ENCODE results near the gene NAV2. TPM values are rescaled to one million over a fixed set of nuclear protein-coding genes. Genes with fewer than 3 reads are reported as not detected.

Gene NAV2
- total RNA-seq, 1 experiment from 2014 or later = 2.1 TPM

DNA sequence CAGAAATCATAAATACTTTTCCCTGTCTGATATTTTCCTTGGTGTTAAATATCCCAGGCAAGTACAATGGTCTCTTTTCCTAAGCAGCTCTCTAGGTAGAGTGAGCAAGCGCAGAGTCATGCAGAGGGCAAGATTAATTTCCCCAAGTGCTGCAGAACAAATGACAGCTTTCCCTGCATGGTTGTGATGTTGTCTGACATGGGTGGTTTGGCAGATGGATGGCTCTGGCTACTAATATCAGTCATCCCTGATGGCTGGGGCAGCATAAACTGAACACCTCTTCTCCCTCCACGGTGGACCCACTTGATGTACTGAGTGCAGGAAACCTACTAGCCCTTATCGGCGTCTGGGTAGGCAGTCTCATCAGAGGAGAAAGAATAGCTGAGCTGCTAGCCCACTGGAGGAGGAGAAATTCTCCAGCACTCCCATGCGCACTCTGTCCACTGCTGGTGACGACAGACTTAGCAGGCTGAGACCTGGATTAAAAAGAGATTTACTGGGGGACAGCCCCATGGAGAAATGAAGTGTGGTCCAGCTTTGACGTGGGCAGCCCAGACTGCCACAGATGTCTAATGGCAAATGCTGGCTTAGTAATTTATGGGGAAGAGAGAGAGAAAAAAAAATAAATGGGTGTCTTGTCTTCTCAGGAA lies 244.8 kb downstream of the NAV2 start:
- no peak for ATAC-seq
- Histone ChIP-seq H3K4me1 (ENCODE audit: control insufficient read depth in 1 of 2, insufficient read depth in 2 of 2, low read length in 2 of 2) (no peaks in the 10 kb centered on the region; a peak in 1 of 4 replicates), H3K9me2 (ENCODE audit: insufficient read depth) (no peaks in the 10 kb centered on the region), H2AFZ (ENCODE audit: low read depth, low read length, poor library complexity, severe bottlenecking) (no peak overlapping the region), H3K4me3 (replicated peaks in 1 of 2; ENCODE audit: low read depth in 1 of 2, low read length in 2 of 2) (no peak overlapping the region), H3K9me3 (ENCODE audit: control insufficient read depth in 1 of 2, insufficient read depth in 1 of 2, low read depth in 1 of 2, low read length in 2 of 2) (no peaks in the 10 kb centered on the region), H3K79me2 (ENCODE audit: insufficient read depth, low read length) (no peaks in the 10 kb centered on the region), H4K20me1 (ENCODE audit: insufficient read depth) (no peaks in the 10 kb centered on the region), H3K27me3 (ENCODE audit: insufficient read depth, low read length) (peaks cover 4% of the 10 kb centered on the region), H3K27ac (ENCODE audit: low read depth, low read length) (no peak overlapping the region), H3K4me2 (ENCODE audit: low read length) (no peak overlapping the region), H3K9ac (ENCODE audit: low read length) (no peak overlapping the region), H3K36me3 (ENCODE audit: control insufficient read depth in 1 of 2, insufficient read depth in 2 of 2, low read length in 2 of 2) (no peaks in the 10 kb centered on the region)
- TF ChIP-seq POLR2AphosphoS5 (IDR thresholded peaks at IDR 0.05; ENCODE audit: low read depth, low read length) = no peak
- ChIA-PET RAD21 (ENCODE audit: low non-redundant PET in 1 of 2, low total read pairs in 2 of 2, uncharacterized antibody in 2 of 2, unreplicated experiment in 2 of 2) (no interaction called here), CTCF (no interaction called here), POLR2A (no interaction called here)
- BruUV-seq (replicated peaks) = no TSS peak
- intact Hi-C loops (cut with micrococcal nuclease) = no loop called here
- no peak for DNase-seq (ENCODE audit: low read depth, low spot score)

- Histone ChIP-seq H4K20me1 (ENCODE audit: insufficient read depth) (no peaks in the 10 kb centered on the region), H3K9ac (ENCODE audit: low read length) (no peak overlapping the region), H3K27me3 (ENCODE audit: insufficient read depth, low read length) (peaks cover 3% of the 10 kb centered on the region), H3K27ac (ENCODE audit: low read depth, low read length) (no peak overlapping the region), H3K4me1 (ENCODE audit: control insufficient read depth in 1 of 2, insufficient read depth in 2 of 2, low read length in 2 of 2) (no peaks in the 10 kb centered on the region; a peak in 1 of 4 replicates), H3K9me2 (ENCODE audit: insufficient read depth) (no peaks in the 10 kb centered on the region), H2AFZ (ENCODE audit: low read depth, low read length, poor library complexity, severe bottlenecking) (no peak overlapping the region), H3K9me3 (ENCODE audit: control insufficient read depth in 1 of 2, insufficient read depth in 1 of 2, low read depth in 1 of 2, low read length in 2 of 2) (no peaks in the 10 kb centered on the region), H3K36me3 (ENCODE audit: control insufficient read depth in 1 of 2, insufficient read depth in 2 of 2, low read length in 2 of 2) (no peaks in the 10 kb centered on the region), H3K4me3 (replicated peaks in 1 of 2; ENCODE audit: low read depth in 1 of 2, low read length in 2 of 2) (no peak overlapping the region), H3K79me2 (ENCODE audit: insufficient read depth, low read length) (no peaks in the 10 kb centered on the region), H3K4me2 (ENCODE audit: low read length) (no peak overlapping the region)
- no TSS peak for BruUV-seq (replicated peaks)
- ChIA-PET CTCF (no interaction called here), POLR2A (no interaction called here), RAD21 (ENCODE audit: low non-redundant PET in 1 of 2, low total read pairs in 2 of 2, uncharacterized antibody in 2 of 2, unreplicated experiment in 2 of 2) (no interaction called here)
- ATAC-seq (no peak), DNase-seq (ENCODE audit: low read depth, low spot score) (no peak)
- intact Hi-C loops (cut with micrococcal nuclease) = no loop called here
- TF ChIP-seq REST (IDR thresholded peaks at IDR 0.05; ENCODE audit: low read depth) = no peak
- no peak for TF ChIP-seq CBX3 (IDR thresholded peaks at IDR 0.05; ENCODE audit: low read depth)
- no peak for TF ChIP-seq ZBTB33 (IDR thresholded peaks at IDR 0.05; ENCODE audit: extremely low read depth, insufficient replicate concordance, low read length)
- no peak for TF ChIP-seq ZFX (IDR thresholded peaks at IDR 0.05)
- no peak for TF ChIP-seq EZH2 (IDR thresholded peaks at IDR 0.05)
- no peak for TF ChIP-seq SP1 (IDR thresholded peaks at IDR 0.05; ENCODE audit: low read depth)
Observed at GRCh38 chr11:19958204-19958603, 245.6 kb downstream of the NAV2 start.

Measured in HCT116 (cell line).